GM13976 (cell line): ENCODE data around the gene NEBL.

Experiments
- DNase-seq: peaks from one replicate; pipeline ENCODE4 v3.0.0; 2012; ENCODE audit warnings: low spot score
- in situ Hi-C: fragments of 300-500 bp; cut with MboI; formaldehyde crosslinking; loops from one replicate; pipeline ENCODE4 v1.12.0; 2022; ENCODE audit warnings: low sequenced_read_pairs, mixed read lengths, inconsistent platforms; ENCODE audit not compliant: unreplicated experiment
- TF ChIP-seq, protein P1 (sequence below): IDR thresholded peaks from 2 replicates; pipeline ENCODE4 v1.5.1; 2012; ENCODE audit warnings: borderline replicate concordance, mild to moderate bottlenecking; ENCODE audit not compliant: insufficient read depth; ENCODE audit errors: extremely low read depth, missing control alignments, control extremely low read depth

NEBL gene

DNA sequence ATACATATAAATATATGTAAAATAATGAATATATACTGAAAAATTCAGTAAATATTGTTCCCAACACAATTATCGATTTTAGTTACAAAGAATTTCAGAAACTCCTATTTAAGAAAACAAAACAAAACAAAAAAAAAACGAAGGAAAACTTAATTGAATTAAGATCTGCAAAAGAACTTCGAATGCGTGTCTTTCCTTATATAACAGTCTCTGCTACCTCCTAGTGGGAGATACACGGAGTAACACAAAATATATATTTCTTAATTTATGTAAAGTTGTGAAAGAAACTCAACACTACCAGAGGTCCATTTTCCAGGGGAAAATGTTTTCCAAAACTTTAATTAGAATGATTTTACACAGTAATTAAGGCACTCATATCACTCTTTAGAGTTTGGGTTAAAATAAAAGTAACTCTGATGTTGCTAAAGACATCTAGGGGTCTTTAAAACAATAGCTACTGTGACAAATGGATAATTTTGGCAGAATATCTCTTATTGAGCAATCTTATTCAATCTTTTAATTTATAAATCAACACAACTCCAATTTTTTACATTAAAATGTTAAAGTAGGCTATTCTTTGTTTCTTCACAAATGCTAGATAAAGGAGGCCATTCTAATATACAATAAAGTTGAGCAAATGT is 41.6 kb downstream of the NEBL start:
- no peak for DNase-seq
- TF ChIP-seq, protein P1, sequence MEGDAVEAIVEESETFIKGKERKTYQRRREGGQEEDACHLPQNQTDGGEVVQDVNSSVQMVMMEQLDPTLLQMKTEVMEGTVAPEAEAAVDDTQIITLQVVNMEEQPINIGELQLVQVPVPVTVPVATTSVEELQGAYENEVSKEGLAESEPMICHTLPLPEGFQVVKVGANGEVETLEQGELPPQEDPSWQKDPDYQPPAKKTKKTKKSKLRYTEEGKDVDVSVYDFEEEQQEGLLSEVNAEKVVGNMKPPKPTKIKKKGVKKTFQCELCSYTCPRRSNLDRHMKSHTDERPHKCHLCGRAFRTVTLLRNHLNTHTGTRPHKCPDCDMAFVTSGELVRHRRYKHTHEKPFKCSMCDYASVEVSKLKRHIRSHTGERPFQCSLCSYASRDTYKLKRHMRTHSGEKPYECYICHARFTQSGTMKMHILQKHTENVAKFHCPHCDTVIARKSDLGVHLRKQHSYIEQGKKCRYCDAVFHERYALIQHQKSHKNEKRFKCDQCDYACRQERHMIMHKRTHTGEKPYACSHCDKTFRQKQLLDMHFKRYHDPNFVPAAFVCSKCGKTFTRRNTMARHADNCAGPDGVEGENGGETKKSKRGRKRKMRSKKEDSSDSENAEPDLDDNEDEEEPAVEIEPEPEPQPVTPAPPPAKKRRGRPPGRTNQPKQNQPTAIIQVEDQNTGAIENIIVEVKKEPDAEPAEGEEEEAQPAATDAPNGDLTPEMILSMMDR = no peak
- in situ Hi-C loops = loop anchor here (25.0 kb wide), 1 partner anchor 407 kb away; no protein-coding TSS in a partner anchor

DNA sequence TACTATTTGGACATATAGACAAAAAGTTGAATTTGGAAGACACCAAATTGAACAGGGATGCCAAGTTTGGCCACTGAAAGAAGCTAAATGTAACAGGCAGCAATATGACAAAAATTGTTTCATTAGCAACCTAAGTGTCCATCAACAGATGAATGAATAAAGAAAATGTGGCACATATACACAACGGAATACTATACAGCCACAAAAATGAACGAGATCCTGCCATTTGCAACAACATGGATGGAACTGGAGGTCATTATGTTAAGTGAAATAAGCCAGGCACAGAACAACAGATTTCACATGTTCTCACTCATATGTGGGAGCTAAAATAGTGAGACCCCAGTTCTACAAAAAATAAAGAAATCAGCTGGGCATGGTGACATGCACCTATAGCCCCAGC is 43.8 kb downstream of the NEBL start:
- no peak for DNase-seq
- in situ Hi-C loops = loop anchor here (25.0 kb wide), 1 partner anchor 409 kb away; no protein-coding TSS in a partner anchor
- TF ChIP-seq, protein P1 = no peak

DNA sequence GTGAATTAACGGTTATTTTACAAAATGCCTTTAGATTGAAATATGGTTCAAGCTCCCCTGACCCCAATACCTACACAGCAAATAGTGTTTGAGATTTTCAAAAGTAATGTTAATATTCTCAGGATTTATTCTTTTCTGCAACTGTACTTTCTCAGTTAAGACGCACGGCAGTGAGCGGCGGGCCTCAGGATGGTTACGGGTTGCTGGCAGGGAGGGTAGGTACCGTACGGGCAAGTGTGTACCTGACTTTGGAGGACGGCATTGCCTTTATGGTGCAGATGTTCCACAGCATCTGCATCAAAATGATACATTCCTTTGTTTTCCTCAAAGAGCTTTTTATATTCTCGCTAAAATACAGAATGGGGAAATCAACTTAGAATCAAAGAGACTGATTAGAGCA is 44.8 kb downstream of the NEBL start:
- in situ Hi-C loops = loop anchor here (25.0 kb wide), 1 partner anchor 410 kb away; no protein-coding TSS in a partner anchor

DNA sequence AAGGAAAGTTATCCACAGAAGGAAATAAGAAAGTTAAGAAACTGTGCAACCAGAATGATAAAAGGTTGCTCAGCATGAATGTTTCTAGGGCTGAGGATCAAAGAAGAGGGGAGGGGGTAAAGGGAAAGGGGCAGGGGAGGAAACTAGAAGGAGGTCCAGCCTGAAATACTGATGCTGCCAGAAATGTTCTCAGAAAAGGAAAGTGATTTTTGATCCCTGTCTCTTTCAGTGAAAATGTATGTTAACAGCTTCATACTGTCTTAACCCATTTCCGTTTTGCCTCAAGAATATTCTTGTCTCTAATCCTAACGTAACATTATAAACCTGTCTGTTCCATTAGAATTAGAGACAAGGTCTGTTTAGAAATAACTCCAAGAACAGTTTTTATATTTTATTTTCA is 49.6 kb downstream of the NEBL start:
- in situ Hi-C loops = no loop called here
- DNase-seq = no peak
- TF ChIP-seq, protein P1 = no peak

More for the DNA sequence above, 44.8 kb downstream of the NEBL start:
- TF ChIP-seq, protein P1 = no peak
- no peak for DNase-seq

DNA sequence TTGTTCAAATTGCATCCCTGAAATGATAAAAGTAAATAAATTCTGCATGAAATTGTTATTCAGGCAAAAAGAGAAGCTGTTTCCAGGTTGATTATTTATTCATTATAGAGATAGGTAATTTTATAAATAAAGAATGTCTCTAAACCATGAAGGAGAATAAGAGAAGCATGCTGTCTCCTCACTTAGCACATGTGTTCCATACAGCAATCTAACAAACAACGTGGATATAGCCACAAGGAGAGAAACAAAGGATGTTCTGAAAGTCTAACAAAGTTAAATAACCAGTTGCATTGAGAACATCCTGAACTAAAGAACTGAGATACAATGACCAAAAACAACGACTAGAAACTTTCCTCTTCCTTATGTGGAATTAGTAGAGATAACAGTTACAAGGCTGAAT is 50.8 kb downstream of the NEBL start:
- in situ Hi-C loops = no loop called here
- TF ChIP-seq, protein P1 = no peak
- DNase-seq = no peak

DNA sequence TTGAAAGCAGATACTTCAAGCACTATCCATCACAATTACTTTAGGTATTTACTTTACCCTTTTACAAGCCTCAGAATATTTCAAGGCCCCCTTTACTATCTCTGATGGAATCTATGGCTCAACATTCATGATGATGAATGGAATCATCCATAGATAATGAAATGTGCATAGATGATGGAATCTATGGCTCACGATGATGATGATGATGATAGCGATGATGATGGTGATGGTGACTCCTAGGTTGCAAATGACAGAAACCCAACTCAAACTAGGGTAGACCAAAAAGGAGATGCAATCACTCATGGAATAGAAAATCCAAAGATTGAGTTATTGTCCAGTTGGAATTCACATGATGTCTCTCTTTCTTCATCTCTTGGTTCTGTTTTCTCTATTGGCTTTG is 55.7 kb downstream of the NEBL start:
- TF ChIP-seq, protein P1 = no peak
- in situ Hi-C loops = no loop called here
- no peak for DNase-seq
